HG03565 (cell line): Measurements from ENCODE around the gene MITF.
"Not testable (repeated sequence)": the region's sequence is repeated elsewhere in the genome, so short reads cannot be mapped to it uniquely, and the experiment has no call there.

Experiments used
- ATAC-seq: cut with Tn5 transposase; IDR thresholded peaks from one replicate; pipeline ENCODE4 v1.9.1; 2021; ENCODE audit warnings: mild to moderate bottlenecking, moderate library complexity; ENCODE audit not compliant: unreplicated experiment

MITF gene

DNA sequence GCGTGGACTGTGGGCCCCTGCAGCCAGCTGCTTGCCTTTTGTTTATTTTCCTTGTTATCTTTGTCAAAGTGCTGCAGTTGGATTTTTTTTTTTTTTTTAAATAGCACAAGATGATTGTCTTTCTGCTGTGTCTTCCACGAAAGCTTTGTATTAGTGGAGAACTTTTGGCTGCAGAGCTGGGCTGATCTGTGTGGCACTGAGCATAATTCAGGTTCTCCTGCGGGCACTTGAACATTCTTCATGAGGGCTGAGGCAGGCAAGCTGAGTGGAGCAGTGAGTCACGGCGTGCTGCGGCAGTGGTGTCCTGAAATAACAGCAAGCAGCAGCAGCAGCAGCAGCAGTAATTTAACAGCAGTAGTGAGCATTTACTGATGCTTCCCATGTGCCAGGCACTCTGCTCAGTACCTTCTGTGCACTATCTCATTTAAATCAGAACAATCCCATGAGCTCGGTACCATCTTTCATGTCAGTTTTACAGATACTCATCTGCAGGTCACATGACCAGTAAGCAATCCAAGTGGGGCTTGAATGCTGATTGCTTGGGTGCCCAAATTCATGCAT is 45.8 kb downstream of the MITF start:
- ATAC-seq: no peak

DNA sequence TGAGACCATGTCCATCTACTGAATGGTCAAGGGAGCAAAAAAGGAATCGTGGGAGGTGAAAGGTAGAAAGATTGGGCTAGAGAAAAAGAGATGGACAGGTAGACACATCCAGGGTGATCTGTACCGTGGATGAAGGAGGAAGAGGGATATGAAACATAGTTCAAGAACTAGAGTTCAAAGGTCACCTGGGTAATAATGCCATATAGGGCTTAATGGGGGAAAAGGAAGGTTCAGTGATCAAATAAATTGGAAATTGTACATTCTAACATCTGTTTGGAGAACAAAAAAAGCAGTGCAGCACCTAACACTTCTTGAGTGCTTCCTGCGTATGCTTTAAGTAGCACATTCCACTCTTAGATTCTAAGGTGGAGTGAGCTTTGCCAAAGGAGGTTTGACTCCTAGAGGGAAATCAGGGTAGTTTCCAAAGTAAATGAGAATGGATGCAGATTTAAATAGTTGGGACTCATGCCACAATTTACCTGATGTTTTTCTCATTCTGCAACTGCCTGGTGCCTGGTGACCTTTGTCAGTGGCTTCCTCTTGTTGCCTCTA is 46.6 kb downstream of the MITF start:
- ATAC-seq: no peak

DNA sequence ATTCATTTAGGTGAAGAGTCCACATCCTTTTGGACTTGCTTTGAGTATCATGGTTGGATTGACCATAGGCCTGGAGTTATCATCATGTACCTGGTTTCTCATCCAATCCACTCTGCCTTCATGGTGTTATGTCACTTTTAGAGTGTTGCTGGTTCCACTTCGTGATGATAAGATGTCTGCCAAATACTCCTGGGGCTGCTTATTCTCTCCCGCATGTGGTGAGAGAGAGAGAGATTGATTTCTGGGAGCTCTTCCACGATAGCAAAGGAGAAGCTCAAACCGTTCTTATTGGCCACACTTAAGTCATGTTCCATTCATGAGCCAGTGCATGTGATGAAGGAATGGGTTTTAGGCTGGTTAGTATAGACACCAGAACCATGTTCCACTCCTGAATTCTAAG is 47.6 kb downstream of the MITF start:
- no peak for ATAC-seq

DNA sequence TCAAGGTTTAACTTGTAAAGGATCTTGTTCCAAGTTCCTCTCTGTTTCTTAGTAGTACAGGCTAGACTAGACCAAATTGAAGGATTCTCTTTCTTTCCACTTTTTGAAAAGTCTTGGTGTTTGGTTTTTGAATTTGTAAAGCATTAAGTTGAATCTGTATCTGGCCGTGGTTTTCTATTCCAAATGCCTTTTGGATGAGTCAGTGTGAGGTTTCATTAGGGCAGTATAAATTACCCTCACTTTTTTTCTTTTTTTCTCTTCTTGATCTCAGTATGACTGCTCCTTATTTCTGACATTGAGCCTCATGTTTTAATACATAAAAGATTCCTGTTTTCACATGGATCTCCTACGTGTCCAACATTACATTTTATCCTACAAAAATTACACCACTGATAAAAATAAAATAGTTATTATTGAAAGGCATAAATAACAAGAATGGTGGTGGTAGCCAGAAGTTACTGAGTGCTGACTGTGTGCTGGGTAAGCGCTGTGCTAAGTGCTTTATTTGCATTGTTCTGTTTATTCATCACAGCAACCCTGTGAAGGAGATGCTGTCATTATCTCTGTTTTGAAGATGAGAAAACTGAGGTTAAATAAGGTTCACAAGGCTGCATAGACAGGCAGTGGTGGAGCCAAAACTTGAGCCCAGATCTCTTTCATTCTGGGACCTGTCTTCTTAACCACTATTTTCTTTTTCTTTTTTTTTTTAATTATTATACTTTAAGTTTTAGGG is 48.3 kb downstream of the MITF start:
- ATAC-seq: no peak

DNA sequence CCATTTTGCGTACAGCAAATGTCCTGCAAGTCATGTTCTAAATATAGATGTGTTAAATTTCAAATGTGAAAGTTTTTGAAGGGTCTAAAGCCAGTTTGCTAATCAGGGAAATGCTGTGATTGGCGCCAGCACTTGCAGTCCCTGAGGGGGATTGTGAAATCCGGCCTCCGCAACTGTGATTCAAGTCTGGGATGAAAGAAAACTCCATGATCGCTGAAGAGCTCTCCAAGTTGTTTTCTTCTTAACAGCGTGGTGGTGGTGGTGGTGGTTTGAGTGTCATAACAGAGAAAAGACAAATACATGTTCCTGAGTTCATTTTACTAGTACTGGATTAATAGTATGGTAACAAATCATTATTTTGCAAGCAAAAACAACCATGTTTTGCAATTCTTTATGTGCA is 51.8 kb downstream of the MITF start:
- no peak for ATAC-seq

DNA sequence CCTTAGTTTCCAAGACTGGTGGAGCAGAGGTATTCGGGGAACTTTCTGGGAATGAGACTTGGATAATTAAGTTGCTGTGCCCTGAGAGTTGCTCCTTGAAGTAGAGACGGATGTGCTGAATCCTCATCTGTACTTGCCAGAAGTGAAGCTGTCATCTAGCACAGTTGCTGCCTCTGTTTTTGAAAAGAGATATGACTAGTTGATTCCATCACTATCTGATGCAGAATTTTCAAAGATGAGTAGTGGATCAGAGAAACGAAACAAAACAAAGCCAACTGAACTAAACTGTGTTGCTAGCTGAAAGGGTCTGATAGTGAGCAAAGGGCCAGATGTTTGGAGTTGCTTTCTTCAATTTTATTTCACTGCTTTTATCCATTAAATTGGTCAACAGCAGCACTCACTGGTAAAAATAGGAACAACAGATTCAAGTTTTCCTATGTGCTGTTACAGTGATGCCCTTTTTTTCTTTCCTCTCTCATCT is 52.7 kb downstream of the MITF start:
- no peak for ATAC-seq

DNA sequence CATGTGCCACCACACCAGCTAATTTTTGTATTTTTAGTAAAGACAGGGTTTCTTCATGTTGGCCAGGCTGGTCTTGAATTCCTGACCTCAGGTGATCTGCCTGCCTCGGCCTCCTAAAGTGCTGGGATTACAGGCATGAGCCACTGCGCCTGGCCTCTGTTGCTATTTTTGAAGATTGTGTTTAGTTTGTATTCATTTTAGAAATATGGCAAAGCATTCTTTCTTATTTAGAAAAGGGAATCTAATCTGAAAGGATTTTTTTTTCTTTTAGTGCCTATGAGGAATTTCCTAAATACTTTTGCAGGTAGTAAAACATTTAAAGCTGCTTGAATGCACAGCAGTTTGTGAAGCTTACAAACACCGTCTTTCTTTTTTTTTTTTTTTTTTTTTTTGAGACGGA is 56.9 kb downstream of the MITF start:
- ATAC-seq: not testable (repeated sequence)

DNA sequence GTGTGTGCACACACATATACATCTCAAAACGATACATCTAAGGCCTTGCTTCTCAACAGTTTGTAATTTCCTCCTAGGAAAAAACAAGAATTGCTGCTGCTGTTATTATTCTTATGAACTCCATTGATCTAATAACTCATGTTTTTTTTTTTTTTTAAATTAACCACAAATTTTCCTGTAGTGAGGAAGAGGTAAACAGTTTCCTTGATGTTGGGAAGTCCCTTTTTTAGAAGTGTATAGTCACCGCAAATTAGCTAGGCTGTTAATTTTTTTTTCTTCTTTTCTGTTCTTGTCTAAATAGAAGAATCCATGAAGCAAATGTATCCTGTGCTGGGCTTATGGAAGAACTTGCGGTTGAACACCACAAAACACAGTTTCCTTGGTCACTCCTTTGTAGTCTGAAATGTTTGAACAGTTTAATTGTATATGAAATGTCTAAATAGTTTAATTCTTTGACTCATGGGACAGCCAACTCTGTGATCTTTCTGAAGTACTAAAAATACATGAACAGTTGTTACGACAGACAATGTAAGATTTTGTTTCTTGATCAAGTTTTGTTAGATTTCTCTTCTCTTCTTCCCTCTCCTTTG is 64.5 kb downstream of the MITF start:
- ATAC-seq: no peak

DNA sequence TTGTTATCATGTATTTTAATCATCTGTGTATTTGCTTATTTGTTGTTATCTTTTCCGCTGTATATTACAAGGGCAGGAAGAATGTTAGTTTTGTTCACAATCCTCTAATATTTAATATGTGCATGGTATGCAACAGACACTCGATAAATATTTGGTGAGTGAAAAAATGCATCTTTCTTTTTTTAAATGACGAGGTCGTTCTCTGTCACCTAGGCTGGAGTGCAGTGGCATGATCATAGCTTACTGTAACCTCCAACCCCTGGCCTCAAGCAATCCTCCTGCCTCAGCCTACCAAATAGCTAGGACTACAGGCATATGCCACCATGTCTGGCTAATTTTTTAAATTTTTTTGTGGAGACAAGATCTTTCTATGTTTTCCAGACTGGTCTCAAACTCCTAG is 66.2 kb downstream of the MITF start:
- no peak for ATAC-seq

DNA sequence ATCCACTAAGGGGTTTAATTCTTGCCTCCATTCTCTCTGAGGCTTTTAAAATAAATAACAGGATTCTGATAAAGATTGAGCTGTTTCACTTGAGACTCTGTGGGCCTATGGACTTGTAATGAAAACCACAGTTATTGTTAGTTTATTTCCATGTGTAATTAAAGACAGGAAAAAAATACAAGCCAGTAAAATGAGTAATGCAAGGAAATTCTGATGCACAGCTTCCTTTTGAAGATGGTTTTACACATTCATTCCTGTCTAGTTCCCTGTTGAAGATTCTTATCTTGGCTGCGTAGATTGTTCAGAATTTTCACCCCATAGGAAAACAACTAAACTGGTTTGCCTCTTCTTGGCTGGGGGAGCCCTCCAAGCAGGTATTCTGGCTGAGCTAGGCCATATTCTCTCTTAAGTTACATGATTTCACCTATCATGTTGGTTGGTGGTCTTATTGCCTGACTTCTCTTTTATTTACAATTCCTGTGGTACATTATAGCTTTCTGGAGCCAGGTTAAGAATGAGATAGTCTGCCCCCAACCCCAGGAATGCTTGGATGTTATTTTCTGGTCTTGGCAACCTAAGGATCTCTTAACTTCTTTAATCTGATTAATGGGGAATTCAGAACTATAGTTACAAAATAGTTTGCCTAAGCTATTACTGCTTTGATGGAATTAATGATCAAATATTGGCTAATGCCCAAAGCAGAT is 67.6 kb downstream of the MITF start:
- no peak for ATAC-seq

DNA sequence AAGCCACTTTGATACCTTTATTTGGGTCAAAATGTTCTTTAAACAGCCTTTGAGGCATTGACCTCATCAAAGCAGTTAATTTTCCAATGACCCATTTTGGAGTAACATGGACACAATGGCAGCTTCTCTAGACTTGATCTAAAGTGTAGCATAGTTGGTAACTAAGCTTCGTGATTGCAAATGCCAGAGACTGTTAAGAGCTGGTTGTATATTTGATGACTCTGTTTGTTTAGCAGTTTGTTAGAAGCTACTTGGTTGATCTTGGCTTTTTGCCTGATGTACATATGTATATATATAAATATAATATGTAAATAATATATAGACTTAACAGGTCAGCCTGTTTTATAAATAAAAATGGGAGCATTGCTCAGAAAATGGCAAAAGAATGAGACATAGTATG is 68.4 kb downstream of the MITF start:
- no peak for ATAC-seq

DNA sequence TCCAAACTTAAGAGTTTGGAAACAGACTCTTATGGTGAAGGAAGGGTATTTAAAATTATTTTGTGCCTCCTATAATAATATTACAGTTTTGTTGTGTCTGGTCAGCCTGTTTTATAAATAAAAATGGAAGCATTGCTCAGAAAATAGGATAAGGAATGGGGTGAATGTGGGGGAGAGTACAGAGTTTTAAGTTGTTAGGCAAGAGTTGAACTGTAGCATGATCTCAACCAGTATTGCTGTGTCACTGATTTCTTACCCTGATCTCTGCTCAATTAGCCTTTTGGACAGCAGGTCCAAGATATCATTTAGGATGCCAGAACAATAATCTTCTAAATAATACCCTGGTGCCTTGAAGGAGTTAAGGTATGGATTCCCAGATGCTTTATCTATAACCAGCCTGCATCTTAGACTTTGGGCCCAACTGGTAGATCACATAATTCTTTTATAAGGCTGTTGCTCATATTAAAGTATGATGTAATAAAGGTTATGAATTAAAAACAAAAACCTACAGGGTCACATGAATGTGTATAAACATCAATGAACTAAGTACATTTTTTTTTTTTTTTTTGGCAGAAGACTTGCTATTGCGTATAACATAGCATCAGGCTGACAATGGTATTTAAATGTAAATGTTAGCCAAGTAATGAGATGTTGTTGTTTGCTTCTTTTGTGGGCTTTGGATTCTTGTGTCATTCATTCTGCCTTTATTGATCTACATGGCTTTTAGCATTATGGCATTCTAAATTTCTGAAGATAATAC is 70.0 kb downstream of the MITF start:
- ATAC-seq: no peak

DNA sequence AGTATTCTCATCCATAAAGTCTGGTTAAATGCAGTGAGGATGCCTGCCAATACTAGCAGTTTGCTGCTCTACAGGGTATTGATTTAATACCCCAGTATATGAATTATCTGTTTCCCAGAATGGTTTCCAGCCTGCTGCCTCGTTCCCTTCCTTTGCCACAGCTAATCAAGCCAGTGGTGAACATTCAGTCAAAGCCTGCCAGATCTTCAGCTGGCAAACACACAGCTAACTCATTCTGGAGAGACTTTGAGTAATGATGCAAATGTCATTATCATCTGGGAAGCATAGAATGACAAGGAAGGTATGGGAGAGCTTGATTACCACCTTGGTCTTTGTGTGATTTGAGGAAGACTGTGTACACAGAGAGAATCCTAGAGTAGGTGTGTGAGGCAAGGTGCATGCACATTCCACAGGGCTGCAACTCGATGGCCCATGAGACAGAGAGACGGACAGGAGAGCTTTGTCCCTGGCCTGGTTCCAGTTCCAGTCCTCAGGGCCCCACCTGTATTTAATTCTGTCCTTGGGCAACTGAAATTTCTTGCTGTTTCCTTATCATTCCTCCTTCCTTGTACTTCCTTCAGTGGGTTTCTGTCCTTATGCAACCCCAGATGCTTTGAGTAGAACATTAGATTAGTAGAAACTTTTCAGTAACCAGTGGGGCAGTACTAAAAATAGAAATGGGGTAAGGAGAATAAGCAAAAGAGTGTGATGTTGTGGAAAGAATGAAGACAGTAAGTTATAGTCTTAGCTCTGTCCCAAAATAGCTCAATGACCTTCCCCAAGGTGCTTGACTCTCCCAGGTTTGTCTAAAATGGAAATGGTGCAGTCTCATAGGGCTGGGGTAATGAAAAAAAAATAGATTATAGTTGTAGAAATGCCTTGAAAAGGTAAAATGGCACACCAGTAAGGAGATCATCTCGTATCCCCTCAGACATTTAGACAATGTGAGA is 72.5 kb downstream of the MITF start:
- ATAC-seq: no peak

DNA sequence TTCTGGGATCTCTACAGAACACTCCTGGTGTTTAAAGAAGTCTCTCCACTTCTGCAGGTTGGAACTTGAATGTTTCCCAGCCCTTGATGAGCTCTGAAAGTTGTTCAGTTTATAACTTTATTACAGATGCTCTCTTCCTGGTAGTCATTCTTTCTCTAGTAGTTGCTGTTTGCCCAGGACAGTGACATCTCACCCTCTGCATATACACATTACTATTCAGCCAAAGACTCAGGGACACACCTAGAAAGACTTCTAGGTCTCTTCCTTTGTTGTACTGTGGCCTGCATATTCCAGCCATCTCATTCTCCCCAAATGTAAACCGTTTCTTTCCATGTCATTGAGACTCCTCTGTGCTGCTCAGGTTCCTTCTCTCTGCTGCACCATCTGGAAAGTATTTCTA is 76.7 kb downstream of the MITF start:
- ATAC-seq: no peak

DNA sequence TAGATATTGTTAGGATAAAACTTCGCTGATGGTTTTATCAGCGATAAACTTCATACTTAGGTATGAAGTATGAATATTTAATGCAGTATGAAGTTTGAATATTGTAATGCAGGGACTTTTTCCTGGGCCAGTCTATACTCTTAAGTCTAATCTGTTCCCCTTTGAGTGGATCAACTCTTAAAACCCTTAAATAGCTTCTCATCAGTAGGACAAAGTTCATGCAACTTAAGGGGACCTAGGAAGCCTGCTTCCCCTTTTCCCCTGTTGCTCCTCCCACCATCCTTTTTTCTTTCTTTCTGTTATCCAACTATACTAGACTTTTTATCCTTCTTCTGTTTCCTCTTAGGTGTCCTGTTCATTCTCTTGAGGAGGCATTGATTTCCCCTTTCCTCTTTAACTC is 78.7 kb downstream of the MITF start:
- ATAC-seq: no peak

DNA sequence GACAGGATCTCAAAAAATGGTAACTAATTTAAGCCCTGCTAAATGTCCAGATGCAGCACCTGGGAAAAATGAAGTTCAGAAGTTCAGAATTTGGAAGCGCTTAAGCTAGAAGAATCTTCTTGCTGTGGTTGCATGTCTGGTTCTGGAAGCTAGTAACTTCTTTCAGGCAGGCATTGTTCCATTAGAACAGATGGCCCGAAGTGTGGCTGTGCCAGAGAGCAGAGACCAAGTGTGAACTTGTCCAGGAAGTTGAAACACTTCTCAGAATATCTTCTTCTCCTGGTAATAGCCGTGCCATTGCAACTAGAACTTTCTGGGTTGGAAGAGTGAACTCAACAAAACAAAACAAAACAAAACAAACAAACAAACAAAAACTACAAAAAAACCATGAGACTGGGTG is 80.0 kb downstream of the MITF start:
- ATAC-seq: no peak

DNA sequence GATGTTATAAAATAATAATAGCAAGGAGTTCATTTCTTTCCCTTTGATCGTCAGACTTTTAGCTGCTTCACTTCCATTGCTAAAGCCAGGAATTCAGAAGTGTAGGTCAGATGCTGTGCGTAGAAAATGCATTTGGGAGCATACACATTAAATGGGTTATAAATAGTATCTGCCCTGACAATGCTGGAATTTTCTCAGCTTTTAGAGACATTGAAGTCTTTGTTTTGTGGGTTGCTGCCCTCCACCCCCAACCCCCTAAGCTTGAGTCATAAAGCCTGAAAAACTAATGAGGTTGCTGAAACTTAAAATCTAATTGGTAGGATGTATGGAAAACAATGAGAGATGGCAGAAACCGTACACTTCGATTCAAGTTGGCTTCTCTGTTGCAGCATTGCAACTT is 81.9 kb downstream of the MITF start:
- no peak for ATAC-seq

DNA sequence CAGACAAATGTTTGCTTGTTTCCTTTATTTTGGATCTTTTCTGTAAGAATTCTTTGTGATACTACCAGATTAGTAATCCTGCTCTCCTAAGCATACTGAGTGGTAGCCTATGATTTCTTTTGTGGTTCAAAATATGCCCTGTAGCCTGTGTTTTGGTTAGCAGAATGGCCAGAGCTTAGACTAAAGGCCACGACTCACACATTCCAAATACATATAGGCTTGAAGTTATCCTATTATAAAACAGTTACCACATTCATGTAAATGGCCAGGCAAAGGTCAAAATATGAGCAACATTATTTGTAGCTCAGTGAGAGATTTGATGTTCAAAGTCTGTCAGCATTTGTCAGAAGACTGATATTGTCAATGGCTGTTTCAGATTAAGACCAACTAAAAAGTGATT is 84.5 kb downstream of the MITF start:
- ATAC-seq: no peak

DNA sequence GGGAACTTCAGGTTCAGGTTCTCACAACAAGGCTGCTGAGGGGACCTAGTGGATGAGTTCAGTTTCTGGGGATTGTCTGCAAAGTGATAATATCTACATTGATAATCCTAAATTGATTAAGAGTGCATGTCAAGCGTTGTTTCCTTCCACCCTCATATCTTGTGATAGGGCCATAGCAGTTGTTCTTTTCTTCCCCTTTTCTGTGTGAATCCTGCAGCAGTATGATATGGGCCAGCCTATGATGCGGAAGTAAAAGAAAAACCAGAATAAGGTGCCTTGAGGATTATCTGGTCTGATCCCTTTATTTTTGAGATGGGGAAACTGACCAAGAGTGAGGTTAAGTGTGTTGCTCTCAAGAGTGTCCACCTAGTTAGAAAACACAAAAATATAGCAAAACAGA is 86.2 kb downstream of the MITF start:
- ATAC-seq: no peak

DNA sequence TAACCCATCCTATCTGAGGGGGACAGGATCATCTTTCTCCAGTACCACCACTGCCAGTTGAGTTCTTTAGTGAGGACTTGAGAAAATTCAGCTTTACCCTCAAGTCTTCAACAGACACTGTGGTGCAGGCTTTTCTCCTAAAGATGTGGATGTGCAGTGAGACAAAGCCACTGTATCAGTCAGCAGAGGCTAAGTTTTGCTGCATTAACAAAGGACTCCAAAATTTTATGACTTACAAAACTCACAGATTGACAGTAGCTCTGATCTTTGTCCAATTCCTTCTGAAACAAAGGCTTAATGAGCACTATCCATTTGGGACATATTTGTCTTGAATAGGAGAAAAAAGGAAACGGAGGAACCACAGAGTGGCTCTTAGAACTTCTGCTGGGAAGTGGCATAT is 87.9 kb downstream of the MITF start:
- ATAC-seq: no peak
